GM18858 (cell line): ENCODE data around the gene DNAJC6.

Source experiments
- ATAC-seq: cut with Tn5 transposase; IDR thresholded peaks from one replicate; pipeline ENCODE4 v1.9.1; 2021; ENCODE audit not compliant: unreplicated experiment

The DNAJC6 gene

GRCh38 chr1:65292861-65293593 is 16.3 kb upstream of the DNAJC6 start:
- no peak for ATAC-seq

GRCh38 chr1:65297706-65298105 is 11.6 kb upstream of the DNAJC6 start:
- no peak for ATAC-seq

GRCh38 chr1:65299328-65299727 is 10.0 kb upstream of the DNAJC6 start:
- no peak for ATAC-seq

- ATAC-seq, result no peak
Observed at GRCh38 chr1:65308781-65309303, 501 bp upstream of the DNAJC6 start.

- ATAC-seq, result no peak
Observed at GRCh38 chr1:65310078-65310587, 790 bp downstream of the DNAJC6 start.

GRCh38 chr1:65311760-65312159 is 2.4 kb downstream of the DNAJC6 start:
- no peak for ATAC-seq

- ATAC-seq, result no peak
Observed at GRCh38 chr1:65316233-65316632, 6.9 kb downstream of the DNAJC6 start.

GRCh38 chr1:65317866-65318653 is 8.7 kb downstream of the DNAJC6 start:
- no peak for ATAC-seq

- ATAC-seq, result no peak
Observed at GRCh38 chr1:65319141-65319540, 9.8 kb downstream of the DNAJC6 start.

GRCh38 chr1:65319754-65320153 is 10.4 kb downstream of the DNAJC6 start:
- ATAC-seq, result no peak

- ATAC-seq, result no peak
Observed at GRCh38 chr1:65321879-65322278, 12.5 kb downstream of the DNAJC6 start.

- no peak for ATAC-seq
Observed at GRCh38 chr1:65323246-65323645, 13.9 kb downstream of the DNAJC6 start.

- ATAC-seq, result no peak
Observed at GRCh38 chr1:65330021-65330420, 20.7 kb downstream of the DNAJC6 start.

- no peak for ATAC-seq
Observed at GRCh38 chr1:65330822-65331221, 21.5 kb downstream of the DNAJC6 start.

- ATAC-seq, result no peak
Observed at GRCh38 chr1:65332821-65333220, 23.5 kb downstream of the DNAJC6 start.

GRCh38 chr1:65334081-65334480 is 24.7 kb downstream of the DNAJC6 start:
- ATAC-seq, result no peak

GRCh38 chr1:65339866-65340468 is 30.6 kb downstream of the DNAJC6 start:
- no peak for ATAC-seq

GRCh38 chr1:65341381-65341780 is 32.0 kb downstream of the DNAJC6 start:
- no peak for ATAC-seq

- ATAC-seq, result no peak
Observed at GRCh38 chr1:65343286-65343685, 33.9 kb downstream of the DNAJC6 start.

- no peak for ATAC-seq
Observed at GRCh38 chr1:65344171-65344814, 35.0 kb downstream of the DNAJC6 start.

GRCh38 chr1:65346190-65346589 is 36.8 kb downstream of the DNAJC6 start:
- no peak for ATAC-seq
